K562 (cell line): Measurements from ENCODE around the gene IRF2BP1. TPM values are rescaled to one million over a fixed set of nuclear protein-coding genes. Genes with fewer than 3 reads are reported as not detected.

Experiments
- SREBF2 ChIP-seq: sonication (generic); formaldehyde crosslinking; IDR thresholded peaks from 2 replicates; pipeline ENCODE4 v1.4.0; 2020; ENCODE audit warnings: mild to moderate bottlenecking, missing genetic modification reagents
- UBTF ChIP-seq, 2 experiments: IDR thresholded peaks; 2 replicates each; pipeline ENCODE4 v1.6.1; 2012; ENCODE audit warnings: improper control_type of control experiment in 2 of 2, low read depth in 2 of 2, low read length in 2 of 2, borderline replicate concordance in 1 of 2
- ZBTB26 ChIP-seq: fragments of 450-650 bp; formaldehyde crosslinking; IDR thresholded peaks from 2 replicates; pipeline ENCODE4 v1.4.0; 2022; ENCODE audit warnings: missing genetic modification characterization
- ZNF146 ChIP-seq: IDR thresholded peaks from one replicate; pipeline ENCODE4 v1.6.1; 2018; ENCODE audit warnings: missing compliant biosample characterization; ENCODE audit not compliant: unreplicated experiment
- ZNF407 ChIP-seq: fragments of 450-650 bp; IDR thresholded peaks from 2 replicates; pipeline ENCODE4 v1.6.1; 2016; ENCODE audit warnings: low read depth
- ZNF778 ChIP-seq: fragments of 450-650 bp; formaldehyde crosslinking; IDR thresholded peaks from 2 replicates; pipeline ENCODE4 v1.4.0; 2020; ENCODE audit warnings: mild to moderate bottlenecking, moderate library complexity
- polyA plus RNA-seq, 8 experiments: library from polyadenylated mRNA; depleted of rRNA in 4 of 8; stranded (reverse) in 5 of 8; unstranded in 3 of 8; fragments of >200 nt; fragmentation: Nextera tagmentation in 2 of 8; fragmentation: Illumina TruSeq in 1 of 8; extraction: Ambion mirVana in 2 of 8; extraction: Trizol in 1 of 8; gene quantifications; 2 replicates each; pipeline versions ENCODE4 v1.2.1 to v1.2.3, GENCODE V29; 2011 to 2014; ENCODE audit warnings: inconsistent platforms in 1 of 8, missing spikeins in 1 of 8
- total RNA-seq, 7 experiments: library from RNA; depleted of rRNA in 6 of 7; stranded (reverse); fragments of >200 nt in 6 of 7; fragmentation: Illumina TruSeq in 2 of 7; extraction: Trizol in 2 of 7; gene quantifications; 2 replicates each; pipeline versions ENCODE4 v1.2.1 to v1.2.3, GENCODE V29; 2011 to 2021; ENCODE audit warnings: low replicate concordance in 1 of 7
- TF ChIP-seq, protein P1 (sequence below): fragments of 250-450 bp; sonication (Bioruptor Pico); IDR thresholded peaks from 2 replicates; pipeline ENCODE4 v1.8.0; 2022; ENCODE audit warnings: inconsistent platforms
- TF ChIP-seq, protein P2 (sequence below), 2 experiments: fragments of 450-650 bp; IDR thresholded peaks; 2 replicates each; pipeline ENCODE4 v1.6.1; 2016

The IRF2BP1 gene
- total and polyA plus RNA-seq, 9 of the 15 experiments (the other 6 are each of a cell fraction or from before 2014, with no cell fraction given) = 0.61 to 35.9 (median 3.5) TPM

DNA sequence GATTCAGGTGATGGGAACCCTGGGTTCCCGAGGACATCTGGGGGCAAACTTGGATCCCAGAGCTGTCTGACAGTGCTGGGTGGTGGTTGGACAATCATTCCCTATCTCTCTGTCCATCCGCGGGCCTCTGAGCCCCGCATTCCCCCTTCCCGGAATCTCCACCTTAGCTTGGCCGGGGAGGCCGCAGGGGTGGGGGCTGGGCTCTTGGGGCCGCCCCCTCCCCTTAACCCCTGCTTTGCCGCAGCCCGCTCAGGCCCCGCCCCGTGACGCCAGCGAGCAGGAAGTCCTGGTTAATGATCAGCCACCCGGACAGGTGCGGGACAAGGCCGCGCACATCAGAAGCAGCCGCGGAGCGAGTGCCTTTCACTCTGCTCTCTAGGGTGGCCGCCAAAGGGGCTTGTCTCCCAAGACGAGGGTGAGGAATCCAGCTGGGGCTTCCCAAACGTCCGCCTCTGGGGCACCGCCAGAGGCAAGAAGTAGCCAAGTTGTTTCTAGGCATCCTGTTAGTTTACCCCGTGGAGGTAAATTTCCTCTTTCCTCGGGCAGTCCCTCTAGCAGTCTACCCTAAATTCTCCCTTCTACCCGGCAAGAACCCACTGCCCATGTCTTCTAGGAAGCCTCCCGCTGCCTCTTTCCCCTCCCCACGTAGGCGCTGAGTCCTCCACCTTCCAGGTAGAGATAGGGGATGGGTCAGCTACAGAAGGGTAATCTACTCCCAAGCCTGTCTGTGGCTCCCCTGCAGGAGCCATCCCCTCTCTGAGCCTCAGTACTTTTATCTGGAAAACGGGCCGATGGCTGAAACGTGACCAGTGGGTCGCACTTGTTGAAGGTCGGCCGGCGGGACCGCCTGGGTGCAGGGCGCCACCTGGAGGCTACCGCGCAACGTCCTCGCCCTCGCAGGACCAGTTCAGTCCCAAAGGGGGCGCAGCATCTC lies 3.0 kb downstream of the IRF2BP1 start (continued):
- TF ChIP-seq, protein P1, sequence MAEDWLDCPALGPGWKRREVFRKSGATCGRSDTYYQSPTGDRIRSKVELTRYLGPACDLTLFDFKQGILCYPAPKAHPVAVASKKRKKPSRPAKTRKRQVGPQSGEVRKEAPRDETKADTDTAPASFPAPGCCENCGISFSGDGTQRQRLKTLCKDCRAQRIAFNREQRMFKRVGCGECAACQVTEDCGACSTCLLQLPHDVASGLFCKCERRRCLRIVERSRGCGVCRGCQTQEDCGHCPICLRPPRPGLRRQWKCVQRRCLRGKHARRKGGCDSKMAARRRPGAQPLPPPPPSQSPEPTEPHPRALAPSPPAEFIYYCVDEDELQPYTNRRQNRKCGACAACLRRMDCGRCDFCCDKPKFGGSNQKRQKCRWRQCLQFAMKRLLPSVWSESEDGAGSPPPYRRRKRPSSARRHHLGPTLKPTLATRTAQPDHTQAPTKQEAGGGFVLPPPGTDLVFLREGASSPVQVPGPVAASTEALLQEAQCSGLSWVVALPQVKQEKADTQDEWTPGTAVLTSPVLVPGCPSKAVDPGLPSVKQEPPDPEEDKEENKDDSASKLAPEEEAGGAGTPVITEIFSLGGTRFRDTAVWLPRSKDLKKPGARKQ (CRISPR knock-in tag) = no peak
- TF ChIP-seq ZNF778 (CRISPR knock-in tag) = no peak
- TF ChIP-seq UBTF (IDR thresholded peaks at IDR 0.05; ENCODE audit: borderline replicate concordance in 1 of 2, low read depth in 2 of 2, low read length in 2 of 2) = no peak
- no peak for TF ChIP-seq ZBTB26
- TF ChIP-seq, protein P2, sequence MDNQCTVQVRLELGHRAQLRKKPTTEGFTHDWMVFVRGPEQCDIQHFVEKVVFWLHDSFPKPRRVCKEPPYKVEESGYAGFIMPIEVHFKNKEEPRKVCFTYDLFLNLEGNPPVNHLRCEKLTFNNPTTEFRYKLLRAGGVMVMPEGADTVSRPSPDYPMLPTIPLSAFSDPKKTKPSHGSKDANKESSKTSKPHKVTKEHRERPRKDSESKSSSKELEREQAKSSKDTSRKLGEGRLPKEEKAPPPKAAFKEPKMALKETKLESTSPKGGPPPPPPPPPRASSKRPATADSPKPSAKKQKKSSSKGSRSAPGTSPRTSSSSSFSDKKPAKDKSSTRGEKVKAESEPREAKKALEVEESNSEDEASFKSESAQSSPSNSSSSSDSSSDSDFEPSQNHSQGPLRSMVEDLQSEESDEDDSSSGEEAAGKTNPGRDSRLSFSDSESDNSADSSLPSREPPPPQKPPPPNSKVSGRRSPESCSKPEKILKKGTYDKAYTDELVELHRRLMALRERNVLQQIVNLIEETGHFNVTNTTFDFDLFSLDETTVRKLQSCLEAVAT (IDR thresholded peaks at IDR 0.05) = peak; percentile 51 to 91; a peak in 2 of 4 replicates
- no peak for TF ChIP-seq ZNF146 (CRISPR knock-in tag)
- TF ChIP-seq ZNF407 = no peak
- no peak for TF ChIP-seq SREBF2 (CRISPR knock-in tag)
